ENCODE results near the gene PCDH7. TPM values are rescaled to one million over a fixed set of nuclear protein-coding genes. Genes with fewer than 3 reads are reported as not detected.

The PCDH7 gene
- total and polyA plus RNA-seq, 12 donors, result 9.4 to 164 (median 59.4) TPM

DNA sequence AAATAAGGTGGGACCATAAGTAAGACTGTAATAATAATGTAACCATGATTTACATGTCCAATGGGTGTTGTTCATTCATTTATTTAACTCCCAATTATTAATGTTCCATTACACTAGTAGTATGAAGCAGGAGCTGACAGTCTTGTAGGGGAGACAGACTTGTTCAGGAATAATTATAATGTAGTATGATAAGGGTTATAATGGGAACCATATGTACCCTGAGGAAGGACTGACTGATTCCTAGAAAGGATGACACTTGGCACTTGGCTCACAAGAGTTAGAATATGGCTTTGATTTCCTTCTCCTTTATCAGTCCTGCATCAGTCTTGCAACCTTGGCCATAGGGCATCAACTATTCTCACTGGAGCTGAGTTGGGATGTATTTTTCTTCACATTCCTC lies 24.2 kb downstream of the PCDH7 start:
- Histone ChIP-seq H3K27me3 (no peaks in the 10 kb centered on the region), H3K4me3 (no peak overlapping the region), H3K4me1 (peaks cover 0 to 44% (median 8%) of the 10 kb centered on the region in 9 donors), H3K27ac (peak overlapping the region in 4 of 10 donors; percentile 2 to 43 (median 19)), H3K36me3 (no peaks in the 10 kb centered on the region), H3K9me3 (no peaks in the 10 kb centered on the region)
- intact Hi-C loops (cut with DNase I), result no loop called here
- peak in 4 of 8 donors; percentile 47 to 66 (median 58) for ATAC-seq
- no peak for DNase-seq
- TF ChIP-seq, protein P1, sequence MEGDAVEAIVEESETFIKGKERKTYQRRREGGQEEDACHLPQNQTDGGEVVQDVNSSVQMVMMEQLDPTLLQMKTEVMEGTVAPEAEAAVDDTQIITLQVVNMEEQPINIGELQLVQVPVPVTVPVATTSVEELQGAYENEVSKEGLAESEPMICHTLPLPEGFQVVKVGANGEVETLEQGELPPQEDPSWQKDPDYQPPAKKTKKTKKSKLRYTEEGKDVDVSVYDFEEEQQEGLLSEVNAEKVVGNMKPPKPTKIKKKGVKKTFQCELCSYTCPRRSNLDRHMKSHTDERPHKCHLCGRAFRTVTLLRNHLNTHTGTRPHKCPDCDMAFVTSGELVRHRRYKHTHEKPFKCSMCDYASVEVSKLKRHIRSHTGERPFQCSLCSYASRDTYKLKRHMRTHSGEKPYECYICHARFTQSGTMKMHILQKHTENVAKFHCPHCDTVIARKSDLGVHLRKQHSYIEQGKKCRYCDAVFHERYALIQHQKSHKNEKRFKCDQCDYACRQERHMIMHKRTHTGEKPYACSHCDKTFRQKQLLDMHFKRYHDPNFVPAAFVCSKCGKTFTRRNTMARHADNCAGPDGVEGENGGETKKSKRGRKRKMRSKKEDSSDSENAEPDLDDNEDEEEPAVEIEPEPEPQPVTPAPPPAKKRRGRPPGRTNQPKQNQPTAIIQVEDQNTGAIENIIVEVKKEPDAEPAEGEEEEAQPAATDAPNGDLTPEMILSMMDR (IDR thresholded peaks at IDR 0.05), result no peak

DNA sequence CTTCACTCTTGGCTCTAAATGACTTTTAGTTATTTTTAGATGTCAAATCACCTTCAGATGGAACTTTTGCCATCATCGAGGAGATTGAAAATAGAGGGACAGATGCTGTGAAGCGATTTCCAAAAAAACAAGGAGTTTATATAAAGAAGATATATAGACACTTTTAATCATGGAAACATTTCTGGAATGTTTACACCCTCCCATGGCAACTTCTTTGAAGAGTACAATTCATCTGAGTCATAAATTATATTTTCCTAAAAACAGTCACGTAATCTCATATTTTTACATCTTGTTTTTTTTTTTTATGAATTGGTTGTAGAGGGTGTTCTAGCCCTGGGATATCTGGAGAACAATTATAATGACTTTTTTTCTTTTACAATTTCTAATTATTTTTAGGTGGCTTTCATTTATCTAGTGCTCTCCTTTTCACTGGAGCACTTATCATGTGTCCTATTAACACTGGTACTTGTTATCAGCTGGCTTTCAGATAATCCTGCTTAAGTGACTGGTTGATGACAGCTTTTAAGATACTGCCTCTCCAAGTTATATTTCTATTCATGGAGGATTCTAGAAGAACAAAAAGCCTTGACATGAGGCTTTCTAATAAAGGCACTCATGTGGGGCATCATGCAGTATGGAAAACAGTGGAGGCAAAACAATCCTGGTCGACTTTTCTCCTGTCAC lies 24.9 kb downstream of the PCDH7 start:
- Histone ChIP-seq H3K4me1 (peaks cover 0 to 44% (median 8%) of the 10 kb centered on the region in 9 donors), H3K27ac (peak overlapping the region in 4 of 10 donors; percentile 2 to 43 (median 19)), H3K27me3 (no peaks in the 10 kb centered on the region), H3K9me3 (no peaks in the 10 kb centered on the region), H3K4me3 (no peak overlapping the region), H3K36me3 (no peaks in the 10 kb centered on the region)
- TF ChIP-seq, protein P1 (IDR thresholded peaks at IDR 0.05), result no peak
- ATAC-seq (peak in 7 of 8 donors; percentile 31 to 93 (median 86)), DNase-seq (no peak)
- WGBS, 2 donors, result 27 to 38% methylated on average over 4 of the region's 4 CpGs
- intact Hi-C loops (cut with DNase I), result no loop called here

DNA sequence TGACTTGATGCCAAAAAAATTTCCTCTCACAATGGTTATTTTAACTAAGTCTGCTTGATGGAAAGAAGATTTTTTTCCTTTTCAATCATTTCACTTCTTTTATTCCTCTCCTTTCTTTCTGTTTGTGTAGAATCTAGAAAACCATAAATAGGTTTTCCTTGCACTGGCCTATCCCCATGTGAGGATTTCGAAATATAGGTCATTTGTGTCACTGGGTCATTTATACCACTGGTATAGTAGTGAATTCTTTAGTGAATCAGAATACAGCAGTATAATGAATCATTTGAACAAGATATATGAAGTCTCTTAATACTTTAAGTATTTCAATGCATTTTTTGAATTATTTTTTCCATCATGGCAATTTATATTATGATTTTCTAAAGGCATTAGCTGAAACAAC lies 26.6 kb downstream of the PCDH7 start:
- ATAC-seq (no peak), DNase-seq (no peak)
- intact Hi-C loops (cut with DNase I), result no loop called here
- Histone ChIP-seq H3K27ac (no peak overlapping the region), H3K36me3 (no peaks in the 10 kb centered on the region), H3K4me1 (peaks cover 0 to 44% (median 8%) of the 10 kb centered on the region in 9 donors), H3K4me3 (no peak overlapping the region), H3K9me3 (no peaks in the 10 kb centered on the region), H3K27me3 (no peaks in the 10 kb centered on the region)
- 35 to 44% methylated on average over 1 of the region's 1 CpG for WGBS, 2 donors
- TF ChIP-seq, protein P1 (IDR thresholded peaks at IDR 0.05), result no peak

DNA sequence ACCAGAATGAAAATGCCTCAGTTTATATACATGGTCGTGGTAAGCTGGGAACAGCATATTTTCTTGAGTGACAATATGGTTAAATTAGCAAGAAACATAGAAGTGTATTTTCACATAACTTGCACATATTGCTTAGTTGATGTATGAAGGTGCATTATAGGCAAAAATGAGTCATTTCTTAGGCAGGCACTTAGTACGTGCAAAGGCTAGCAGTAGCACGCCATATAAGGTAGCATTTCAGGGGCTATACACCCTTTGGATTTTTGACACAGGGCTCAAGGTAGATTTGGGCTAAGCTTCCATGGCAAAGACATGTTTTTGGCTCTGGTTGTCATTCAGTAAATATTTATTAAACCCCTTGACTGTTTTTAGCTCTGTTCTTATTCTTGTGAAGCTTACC lies 33.1 kb downstream of the PCDH7 start:
- no peaks in the 10 kb centered on the region for H3K27me3 ChIP-seq
- H3K4me1 ChIP-seq, result peaks cover 0 to 16% (median 0%) of the 10 kb centered on the region in 9 donors
- ATAC-seq (no peak), DNase-seq (no peak)
- H3K36me3 ChIP-seq, result no peaks in the 10 kb centered on the region
- H3K9me3 ChIP-seq, result no peaks in the 10 kb centered on the region
- TF ChIP-seq, protein P1 (IDR thresholded peaks at IDR 0.05), result no peak
- 61 to 64% methylated on average over 3 of the region's 3 CpGs for WGBS, 2 donors
- intact Hi-C loops (cut with DNase I), result no loop called here
- H3K27ac ChIP-seq, result no peak overlapping the region
- no peak overlapping the region for H3K4me3 ChIP-seq
